HG02938 (cell line): ENCODE measurements around the gene NKX6-2.

Source experiments
- ATAC-seq: cut with Tn5 transposase; IDR thresholded peaks from one replicate; pipeline ENCODE4 v1.9.1; 2021; ENCODE audit warnings: mild to moderate bottlenecking, moderate library complexity; ENCODE audit not compliant: unreplicated experiment

The NKX6-2 gene

DNA sequence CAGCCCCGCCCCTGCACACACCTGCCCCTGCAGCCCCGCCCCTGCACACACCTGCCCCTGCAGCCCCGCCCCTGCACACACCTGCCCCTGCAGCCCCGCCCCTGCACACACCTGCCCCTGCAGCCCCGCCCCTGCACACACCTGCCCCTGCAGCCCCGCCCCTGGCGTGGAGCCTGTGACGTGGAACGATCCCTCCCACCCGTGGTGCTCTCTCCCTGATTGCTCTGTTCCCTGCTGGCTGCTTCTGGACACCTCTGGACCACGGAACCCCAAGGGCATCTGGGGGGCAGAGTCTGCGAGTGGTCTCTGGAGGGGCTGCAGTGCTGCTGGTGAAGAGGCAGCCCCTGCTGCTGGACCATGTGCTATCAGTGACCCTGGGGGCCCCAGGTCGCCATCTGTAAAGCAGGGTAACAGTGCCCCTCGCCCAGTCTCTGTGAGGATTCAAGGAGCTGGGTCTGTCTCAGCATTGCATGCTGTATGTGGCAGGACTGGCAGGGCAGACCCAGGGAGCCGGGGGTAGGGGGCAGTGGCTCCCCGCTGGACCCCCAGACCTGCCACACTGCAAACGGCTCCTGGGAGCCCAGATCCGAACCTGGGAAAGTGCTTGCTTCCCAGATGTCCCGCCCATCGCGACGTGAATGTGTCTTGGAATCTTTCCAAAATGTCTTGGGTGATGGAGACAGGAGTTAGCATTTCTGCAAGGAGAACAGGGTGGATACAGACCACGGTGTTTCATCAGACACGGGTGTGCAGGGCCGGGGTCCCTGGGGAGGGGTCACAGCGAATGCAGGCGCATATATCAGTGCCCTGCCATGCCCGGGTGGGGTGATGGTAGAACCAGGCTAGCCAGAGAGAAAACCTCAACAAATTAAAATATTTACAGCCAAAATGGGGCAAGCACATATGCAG lies 27.9 kb upstream of the NKX6-2 start:
- no peak for ATAC-seq

DNA sequence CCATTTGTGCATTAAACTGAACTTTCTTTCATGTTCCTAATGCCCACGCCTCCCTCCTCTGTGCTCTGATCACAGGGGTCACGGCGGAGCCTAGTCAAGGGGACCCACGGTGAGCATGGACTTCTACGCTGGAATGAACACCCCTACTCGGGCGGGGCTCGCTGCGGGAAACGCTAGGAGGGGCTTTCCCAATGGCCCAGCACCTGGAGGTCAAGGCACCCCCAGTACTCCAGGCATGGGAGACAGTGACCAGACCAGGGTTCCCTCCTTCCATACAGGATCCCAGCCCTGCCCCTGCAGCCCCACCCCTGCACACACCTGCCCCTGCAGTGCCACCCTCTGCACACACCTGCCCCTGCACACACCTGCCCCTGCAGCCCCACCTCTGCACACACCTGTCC lies 27.1 kb upstream of the NKX6-2 start:
- no peak for ATAC-seq

DNA sequence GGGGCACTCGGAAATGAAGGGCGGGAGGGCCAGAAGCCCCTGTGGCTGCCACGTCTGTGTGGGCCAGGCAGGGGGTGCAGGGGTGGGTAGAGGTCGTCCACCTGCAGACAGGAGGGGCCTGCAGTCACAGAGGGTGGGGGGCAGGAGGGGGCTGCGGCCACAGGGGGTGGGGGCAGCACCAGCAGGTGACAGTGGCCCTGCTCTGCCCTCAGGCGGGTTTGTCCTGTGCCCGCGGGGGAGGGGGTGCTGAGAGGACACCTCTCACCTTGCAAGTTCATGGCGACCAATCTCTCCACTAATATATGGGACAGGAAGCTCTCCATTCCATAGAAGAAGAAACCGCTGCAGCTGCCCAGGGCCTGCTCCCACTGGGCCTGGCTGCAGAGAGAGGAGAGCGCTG lies 26.6 kb upstream of the NKX6-2 start:
- no peak for ATAC-seq

DNA sequence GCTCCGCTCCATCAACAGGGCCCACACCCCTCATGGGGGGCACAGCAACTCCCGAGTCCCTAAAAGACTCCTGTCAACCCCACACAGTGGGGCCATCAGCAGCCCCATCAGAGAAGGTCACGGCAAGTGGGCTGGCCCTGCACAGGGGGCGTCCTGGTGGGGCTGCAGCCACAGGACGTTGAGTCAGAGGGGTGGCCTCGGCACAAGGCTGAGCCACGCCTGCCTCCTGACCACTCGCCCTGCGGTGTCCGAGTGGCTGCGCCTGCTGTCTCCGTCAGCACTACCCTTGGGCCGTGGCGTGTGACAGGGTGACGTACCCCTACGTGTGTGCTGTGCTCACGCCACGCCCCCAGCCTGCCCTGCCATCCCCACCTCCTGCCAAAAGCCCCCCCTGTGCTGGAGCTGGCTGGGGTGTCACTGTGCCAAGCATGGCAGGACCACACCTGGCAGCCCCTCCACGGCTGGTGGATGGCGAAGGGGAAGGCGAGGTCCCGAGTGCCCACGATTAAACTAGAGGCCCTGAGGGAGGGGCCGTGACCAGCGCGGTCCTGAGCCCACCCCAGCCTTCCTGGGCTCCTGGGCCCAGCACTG lies 26.0 kb upstream of the NKX6-2 start:
- ATAC-seq = no peak

DNA sequence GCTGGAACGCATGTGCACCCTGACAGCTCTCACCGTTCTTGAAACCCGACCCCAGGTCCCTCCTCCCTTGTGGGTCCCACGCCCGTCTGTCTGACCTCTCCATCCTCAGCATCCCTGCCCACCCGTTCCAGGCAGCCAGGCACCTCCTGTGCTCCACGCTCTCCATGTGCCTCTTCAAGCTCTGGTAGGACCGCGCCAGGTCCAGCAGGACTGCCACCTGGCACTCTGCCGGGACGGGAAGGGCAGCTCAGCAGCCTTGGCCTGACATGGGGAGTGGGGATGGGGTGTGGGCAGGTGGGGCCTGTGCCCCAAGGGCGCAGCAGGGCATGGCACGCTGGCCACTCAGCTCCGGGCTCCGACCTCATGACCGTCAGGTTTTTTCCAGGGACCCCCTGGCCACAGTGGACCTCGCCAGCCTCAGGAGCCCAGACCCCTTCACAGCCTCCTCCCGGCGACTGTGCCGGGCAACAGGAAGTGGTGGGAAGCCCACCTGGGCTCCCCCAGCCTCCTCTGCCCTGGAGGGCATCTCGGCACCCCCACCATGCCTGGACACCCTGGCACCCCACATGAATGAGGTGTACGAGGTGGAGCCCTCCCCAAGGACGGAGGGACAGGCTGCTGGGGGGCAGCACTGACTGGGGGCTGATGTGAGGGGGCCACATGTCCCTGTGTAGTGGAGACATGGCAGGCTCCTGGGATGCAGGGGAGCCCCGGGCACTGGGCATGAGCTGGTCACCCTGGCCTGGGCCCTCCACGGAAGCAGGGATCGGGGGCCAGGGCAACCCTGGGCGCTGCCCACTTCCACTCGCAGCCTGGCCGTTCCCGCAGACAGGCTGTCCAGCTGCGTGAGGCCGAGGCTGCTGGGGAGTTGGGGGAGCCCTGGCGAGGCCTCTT lies 25.1 kb upstream of the NKX6-2 start:
- no peak for ATAC-seq

DNA sequence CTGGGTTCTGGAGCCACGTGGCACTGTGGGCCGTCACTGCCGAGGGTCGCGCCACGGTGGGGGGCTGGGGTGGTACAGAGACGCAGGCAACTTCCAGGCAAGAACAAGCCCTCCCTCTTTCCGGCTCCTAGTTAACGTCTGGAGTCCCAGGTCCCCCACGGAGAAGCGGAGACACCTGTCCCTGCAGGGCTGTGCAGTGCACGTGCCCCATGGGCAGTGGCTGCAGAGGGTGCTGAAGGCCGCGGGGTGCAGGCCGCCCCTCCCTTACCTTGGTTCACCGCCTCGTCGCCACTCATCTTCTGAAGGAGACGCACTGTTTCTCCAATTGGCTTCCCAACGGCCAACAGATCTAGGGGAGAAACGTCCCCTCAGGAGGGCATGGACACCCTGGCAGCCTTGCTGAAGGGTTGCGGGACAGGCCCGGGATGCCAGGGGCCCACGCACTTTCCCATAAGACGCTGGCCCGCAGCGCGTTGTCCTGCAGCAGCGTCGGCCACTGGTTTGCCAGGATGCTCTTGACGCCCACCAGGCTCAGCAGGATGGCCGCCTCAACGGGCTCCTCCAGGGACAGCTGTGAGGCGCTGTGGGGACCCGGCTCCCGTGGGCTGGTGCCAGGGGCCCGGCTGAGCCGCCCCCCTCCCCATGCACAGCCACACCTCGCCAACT lies 24.3 kb upstream of the NKX6-2 start:
- ATAC-seq = no peak

DNA sequence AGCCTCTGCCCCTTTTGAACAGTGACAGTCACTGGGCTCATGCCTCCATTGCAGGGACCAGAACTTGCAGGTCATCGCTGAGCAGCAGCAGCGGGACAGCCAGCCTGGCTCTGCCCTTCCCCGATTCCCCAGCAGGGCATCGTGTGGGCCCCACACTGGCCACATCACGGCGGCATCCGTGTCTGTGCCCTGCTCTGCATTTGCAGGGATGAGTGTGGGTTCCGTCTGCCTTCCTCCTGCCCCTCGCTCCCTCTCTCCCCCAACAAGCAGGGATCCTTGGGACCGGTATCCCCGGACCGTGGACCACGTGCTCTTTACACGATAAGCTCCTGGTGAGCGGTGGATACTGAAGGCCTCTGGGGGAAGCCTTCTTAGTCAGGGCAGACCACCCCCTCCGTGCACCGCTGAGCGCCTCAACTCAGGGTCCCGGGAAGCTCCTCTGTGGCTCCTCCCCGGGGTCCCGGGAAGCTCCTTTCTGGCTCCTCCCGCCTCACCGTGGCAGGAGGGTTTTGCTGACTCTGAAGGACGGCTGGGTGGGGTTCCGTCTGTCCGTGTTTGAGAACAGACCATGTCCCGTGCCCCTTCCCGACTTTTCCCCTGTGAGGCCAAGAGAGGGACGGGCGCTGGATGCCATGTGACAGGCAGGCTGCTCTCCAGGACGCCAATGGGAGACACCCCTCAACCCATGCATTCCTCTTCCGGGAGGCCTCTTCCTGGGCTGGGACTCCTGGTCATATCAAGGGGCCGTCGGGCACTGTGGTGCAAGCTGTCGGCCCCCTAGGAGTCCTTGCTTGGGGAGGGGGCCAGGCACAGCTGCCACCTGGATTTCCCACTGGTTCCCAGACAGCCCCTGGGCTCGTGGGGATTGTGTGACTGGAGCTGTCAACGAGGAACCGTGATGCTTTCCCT lies 23.5 kb upstream of the NKX6-2 start:
- no peak for ATAC-seq

DNA sequence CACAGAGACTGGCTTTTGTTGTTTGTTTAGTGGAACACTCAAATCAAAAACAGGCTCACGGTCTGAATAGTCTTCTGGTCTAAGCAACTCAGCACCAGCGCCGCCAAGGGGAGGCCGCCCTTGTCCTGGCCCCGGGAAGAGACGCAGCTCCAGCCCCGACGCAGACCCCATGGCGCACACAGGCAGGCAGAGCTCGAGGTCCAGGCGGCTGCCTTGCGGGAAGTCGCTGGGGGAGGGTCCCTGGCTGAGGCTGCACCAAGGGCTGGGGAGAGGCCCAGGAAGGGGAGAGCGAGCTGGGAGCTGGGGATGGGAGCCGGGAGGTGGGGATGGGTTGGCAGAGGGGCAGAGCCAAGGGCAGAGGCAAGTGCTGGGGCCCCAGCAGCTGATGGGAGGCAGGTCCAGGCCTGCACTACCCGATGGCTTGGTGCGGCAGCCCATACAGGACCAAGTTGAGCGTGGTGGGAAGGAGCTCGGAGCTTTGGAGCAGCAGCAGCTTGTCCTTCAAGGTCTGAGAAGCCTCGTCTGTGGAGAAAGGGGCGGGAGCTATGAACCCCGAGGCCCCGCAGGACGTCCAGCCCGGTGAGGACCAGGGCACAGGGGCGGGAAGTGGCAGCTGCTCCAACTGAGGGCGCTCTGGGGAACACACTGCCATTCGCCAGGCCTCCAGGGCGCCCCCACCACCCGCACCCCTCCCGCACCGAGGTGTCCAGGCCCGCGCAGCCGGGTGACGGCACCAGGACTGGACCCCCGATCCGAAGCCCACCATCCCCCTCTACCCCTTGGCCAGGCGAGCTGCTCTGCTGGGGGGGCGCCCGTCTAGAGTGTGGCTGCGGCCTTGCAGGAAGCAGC lies 22.7 kb upstream of the NKX6-2 start:
- ATAC-seq = no peak

DNA sequence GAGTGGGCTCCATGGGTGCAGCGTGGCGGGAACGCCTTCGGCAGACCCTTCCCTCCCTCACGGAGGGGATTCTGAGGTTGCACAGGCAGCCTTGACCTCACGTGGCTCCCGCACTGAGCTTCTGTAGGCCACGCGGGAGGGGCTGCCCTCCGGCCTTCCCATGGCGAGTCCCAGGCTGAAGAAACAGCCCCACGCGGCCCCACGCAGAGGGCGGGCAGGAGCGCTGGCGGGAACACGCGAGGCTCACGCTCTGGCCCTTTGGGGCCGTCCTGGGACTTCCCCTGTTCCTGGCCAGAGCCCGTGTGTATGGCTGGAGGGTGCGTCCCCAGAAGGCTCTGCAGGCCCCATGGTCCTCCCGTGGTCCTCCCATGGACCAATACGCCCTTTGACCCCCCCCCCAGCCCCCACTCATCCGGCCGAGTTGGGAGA lies 21.7 kb upstream of the NKX6-2 start:
- ATAC-seq = no peak

DNA sequence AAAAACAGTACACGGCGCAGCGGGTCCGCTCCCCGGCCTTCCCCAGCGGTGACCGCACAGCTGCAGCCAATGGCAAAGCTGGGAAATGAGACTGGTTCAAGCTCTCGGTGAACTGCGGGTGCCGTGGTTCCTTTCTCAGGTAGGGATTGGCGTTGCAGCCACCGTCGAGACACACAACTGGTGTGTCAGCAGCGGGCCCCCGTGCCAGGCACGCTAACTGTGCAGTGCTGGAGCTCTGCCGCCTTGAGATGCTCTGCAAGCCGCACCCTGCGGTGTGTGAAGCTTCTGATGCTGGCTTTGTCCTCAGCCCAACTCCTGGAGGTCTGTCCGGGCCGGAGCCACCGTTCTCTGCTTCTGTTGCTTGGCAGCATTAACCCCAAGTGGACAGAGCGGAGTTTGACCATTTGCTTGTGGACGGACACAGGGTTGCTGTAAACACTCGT lies 20.6 kb upstream of the NKX6-2 start:
- no peak for ATAC-seq

DNA sequence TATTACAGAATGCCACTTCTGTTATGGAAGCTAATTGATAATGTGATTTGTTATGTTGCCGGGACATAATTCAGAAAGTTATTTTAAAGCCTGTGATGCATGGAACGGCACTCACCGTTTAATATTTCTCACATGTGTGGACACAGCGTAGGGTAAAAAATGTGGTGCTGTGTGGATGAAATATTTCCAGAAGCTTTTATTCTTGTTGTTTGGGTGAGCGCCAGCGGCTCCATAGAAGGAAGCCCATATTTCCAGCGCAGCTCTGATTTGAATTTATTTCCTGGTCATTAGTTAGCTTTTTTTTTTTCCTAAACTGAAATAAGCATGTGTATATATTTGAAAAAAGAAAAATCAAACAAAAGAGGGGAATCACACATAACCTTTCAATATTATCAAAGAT lies 20.2 kb upstream of the NKX6-2 start:
- no peak for ATAC-seq

DNA sequence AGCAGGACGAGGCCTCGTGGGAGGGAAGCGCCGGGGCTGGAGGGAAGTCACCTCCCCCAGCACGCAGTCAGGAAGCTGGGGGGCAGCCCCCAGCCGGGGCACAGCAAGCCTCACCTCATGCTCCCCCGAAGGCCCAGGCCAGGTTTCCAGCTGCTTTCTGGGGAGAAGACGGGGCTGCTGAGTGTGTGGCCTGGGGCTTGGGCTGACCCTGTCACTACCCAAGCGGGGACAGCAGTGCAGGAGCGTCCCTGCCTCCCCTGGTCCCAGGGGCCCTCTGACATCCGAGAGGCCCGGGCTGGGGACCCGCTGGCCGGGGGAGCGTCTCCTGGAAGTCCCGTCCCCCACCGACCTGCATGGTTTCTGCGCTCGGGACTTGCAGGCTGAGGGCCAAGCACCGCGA lies 19.7 kb upstream of the NKX6-2 start:
- ATAC-seq = no peak

DNA sequence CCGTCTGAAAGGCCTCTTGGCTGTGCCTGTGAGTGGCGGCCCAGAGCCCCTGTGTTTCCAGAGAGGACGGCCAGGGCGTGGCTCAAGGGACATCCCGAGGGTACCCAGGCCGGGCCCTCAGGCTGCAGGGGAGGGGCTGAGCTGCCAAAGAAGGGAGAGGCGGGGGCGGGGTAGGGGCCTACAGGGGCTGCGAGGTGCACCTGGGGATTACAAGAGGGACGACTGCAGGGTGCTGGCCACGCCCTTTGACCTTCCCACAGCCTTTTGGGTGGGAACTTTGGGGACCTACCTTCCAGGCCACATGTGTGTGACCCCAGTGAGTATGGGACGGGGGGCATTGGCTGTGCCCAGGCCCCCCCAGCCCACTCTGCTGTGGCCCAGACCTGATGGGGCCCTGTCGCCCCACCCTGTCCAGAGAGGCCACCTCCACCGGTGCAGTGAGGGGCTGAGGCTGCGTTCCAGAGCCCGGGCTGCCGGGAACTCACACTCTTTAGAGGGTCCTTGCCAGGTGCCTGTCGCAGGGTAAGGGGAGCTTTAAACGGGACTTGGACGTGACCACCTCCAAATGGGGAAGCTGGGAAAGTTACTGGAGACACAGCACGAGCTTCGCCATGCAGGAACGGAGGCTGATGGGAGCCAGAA lies 19.0 kb upstream of the NKX6-2 start:
- ATAC-seq = no peak

DNA sequence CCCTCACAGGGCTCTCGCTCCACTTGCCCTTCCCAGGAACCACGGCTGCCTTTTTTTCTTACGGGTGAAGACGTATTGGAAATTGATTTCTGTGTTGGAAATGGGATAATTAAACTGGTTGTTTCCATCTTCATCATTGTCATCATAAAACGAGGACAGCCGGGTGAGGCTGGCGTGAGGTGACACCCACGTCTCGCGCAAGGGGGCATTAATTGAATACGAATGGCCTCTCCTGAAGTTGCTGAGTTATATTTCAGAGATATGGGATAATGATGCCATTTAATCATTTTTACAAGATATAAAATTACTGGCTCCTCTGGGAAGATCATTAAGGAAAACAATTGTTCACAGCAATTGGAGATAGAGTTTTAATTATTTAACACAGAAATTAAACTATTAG lies 18.3 kb upstream of the NKX6-2 start:
- no peak for ATAC-seq

DNA sequence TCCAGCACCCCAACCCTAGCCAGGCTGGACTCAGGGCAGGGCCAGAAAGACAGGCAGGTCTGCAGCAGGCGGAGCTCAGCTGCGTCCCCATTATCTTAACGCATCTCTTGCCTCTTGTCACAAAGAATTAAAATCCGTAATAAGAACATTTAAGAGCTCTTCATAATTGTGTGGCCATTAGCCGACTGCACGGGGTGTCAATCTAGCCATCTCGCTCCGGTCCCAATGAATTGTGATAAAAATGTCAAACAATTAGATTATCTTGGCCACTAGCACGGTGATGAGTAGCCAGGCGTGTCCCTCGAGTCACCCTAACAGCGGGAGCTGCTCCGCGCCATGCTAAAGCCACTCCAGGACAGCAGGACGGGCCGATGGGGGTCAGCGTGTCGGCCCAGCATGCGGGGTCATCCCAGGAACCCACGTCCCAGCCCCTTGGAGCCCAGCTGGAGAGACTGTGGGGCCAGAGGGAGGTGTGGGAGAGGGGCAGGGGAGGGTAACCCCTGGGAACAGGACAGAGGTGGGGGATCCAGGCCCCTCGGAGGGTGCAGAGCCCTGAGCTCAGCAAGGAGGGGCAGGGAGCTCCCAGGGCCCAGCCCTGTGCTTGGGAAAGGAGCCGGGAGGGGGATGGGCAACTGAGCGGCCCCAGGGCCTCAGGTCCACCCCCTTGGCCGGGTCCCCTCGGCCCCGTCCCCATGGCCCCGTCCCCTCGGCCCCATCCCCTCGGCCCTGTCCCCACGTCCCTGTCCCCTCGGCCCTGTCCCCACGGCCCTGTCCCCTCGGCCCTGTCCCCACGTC lies 17.7 kb upstream of the NKX6-2 start:
- ATAC-seq = no peak

DNA sequence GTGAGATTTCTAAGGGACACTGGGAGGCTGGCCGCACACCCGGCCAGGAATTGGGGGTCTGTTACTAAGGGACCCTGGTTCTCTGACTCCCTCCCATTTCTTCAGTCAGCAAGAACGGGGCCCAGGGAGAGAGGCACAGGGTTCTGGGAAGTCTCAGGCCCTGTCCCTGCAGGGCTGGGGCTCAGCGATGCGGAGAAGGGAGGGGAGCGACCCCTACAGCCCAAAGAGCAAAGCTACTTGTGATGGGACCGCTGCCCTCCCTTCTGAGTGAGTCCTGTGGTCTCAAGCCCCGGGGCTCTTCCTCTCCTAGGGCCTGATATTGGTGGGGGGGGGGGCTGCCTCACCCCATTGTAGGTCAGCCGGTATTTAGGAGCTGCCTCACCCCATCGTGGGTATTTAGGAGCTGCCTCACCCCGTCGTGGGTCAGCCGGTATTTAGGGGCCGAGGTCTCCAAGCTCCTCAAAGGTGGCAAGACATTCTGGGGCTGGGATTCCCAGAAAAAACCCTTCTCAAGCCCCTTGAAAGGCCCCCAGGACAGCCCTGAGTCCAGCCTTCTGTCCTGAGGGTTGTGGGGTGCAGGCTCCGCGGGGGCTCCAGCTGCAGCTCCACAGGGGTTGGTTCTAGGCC lies 16.9 kb upstream of the NKX6-2 start:
- ATAC-seq = no peak

DNA sequence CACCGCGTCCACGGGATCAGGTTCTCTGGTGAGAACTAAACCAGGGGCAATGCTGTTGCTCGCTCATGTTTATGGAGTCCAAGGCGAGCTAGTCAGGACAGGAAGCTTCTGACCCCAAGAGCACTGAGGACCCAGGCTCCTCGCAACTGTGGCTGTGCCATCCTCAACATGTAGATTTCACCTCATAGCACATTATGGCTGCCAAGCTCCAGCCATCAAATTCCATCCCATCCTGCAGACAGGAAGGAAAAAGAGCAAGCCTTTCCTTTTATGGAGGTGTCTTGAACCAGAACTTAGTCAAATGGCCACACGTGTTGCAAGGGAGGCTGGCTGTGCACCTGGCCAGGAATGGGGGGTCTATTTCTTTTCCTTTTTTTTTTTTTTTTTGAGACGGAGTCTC lies 16.1 kb upstream of the NKX6-2 start:
- ATAC-seq = no peak
